Endothelial cell (in vitro differentiated cells): ENCODE results near the gene RPL10A. TPM values are rescaled to one million over a fixed set of nuclear protein-coding genes. Genes with fewer than 3 reads are reported as not detected.
"Not testable (repeated sequence)": the region's sequence is repeated elsewhere in the genome, so short reads cannot be mapped to it uniquely, and the experiment has no call there.

Experiments
- DNase-seq: peaks from one replicate; pipeline ENCODE4 v3.0.0; 2021; ENCODE audit warnings: low spot score
- H3K27ac Mint-ChIP-seq: one replicate; pipeline ENCODE4 v1.8.0; 2021; ENCODE audit warnings: mixed read lengths, inconsistent platforms; ENCODE audit not compliant: unreplicated experiment
- H3K27me3 Mint-ChIP-seq: one replicate; pipeline ENCODE4 v1.8.0; 2021; ENCODE audit warnings: mild to moderate bottlenecking, moderate library complexity, mixed read lengths, inconsistent platforms; ENCODE audit not compliant: unreplicated experiment
- H3K36me3 Mint-ChIP-seq: one replicate; pipeline ENCODE4 v1.8.0; 2021; ENCODE audit warnings: mild to moderate bottlenecking, low read depth, mixed read lengths, inconsistent platforms; ENCODE audit not compliant: unreplicated experiment
- H3K4me1 Mint-ChIP-seq: one replicate; pipeline ENCODE4 v1.8.0; 2021; ENCODE audit warnings: mild to moderate bottlenecking, mixed read lengths, inconsistent platforms; ENCODE audit not compliant: unreplicated experiment
- H3K4me3 Mint-ChIP-seq: one replicate; pipeline ENCODE4 v1.8.0; 2021; ENCODE audit warnings: mild to moderate bottlenecking, mixed read lengths, inconsistent platforms; ENCODE audit not compliant: unreplicated experiment
- H3K9me3 Mint-ChIP-seq: one replicate; pipeline ENCODE4 v1.8.0; 2021; ENCODE audit warnings: mixed read lengths, inconsistent platforms; ENCODE audit not compliant: unreplicated experiment
- total RNA-seq: library from RNA; stranded (reverse); fragmentation: NEBNext Ultra II Directional; extraction: Animal tissue kit (Norgen Biotek cat#: 25700); gene quantifications from one replicate; pipeline ENCODE4 v1.2.1, GENCODE V29; 2021; ENCODE audit not compliant: unreplicated experiment
- TF ChIP-seq, protein P1 (sequence below): fragments of 200-600 bp; sonication (generic); IDR thresholded peaks from one replicate; pipeline ENCODE4 v1.5.0; 2021; ENCODE audit warnings: antibody characterized with exemption; ENCODE audit not compliant: unreplicated experiment

The RPL10A gene
- total RNA-seq, 1 donor from 2014 or later, result 1,320 TPM

DNA sequence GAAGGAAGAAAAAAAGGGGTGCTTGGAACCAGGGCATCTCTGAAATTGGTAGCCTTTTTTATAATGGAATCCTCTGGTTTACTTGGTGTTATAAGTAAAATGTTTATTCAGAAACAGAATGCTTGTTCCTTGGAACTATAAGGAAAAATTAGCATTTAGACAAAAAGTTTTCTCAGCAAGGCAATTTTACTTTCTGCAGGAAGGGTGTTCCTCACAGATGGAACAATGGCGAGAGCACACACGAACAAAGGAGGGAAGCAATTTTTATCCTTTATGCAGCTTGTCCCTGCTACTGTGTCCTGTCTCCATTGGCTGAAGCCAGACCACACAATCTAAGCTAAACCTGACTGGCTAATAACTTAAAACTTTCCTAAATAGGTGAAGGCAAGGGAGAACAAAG is 38.7 kb upstream of the RPL10A start:
- TF ChIP-seq, protein P1, sequence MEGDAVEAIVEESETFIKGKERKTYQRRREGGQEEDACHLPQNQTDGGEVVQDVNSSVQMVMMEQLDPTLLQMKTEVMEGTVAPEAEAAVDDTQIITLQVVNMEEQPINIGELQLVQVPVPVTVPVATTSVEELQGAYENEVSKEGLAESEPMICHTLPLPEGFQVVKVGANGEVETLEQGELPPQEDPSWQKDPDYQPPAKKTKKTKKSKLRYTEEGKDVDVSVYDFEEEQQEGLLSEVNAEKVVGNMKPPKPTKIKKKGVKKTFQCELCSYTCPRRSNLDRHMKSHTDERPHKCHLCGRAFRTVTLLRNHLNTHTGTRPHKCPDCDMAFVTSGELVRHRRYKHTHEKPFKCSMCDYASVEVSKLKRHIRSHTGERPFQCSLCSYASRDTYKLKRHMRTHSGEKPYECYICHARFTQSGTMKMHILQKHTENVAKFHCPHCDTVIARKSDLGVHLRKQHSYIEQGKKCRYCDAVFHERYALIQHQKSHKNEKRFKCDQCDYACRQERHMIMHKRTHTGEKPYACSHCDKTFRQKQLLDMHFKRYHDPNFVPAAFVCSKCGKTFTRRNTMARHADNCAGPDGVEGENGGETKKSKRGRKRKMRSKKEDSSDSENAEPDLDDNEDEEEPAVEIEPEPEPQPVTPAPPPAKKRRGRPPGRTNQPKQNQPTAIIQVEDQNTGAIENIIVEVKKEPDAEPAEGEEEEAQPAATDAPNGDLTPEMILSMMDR, result no peak
- no peak for DNase-seq
- no peak overlapping the region for H3K4me3 Mint-ChIP-seq
- H3K4me1 Mint-ChIP-seq, result peaks cover 24% of the 10 kb centered on the region
- H3K27ac Mint-ChIP-seq, result no peak overlapping the region
- peaks cover 27% of the 10 kb centered on the region for H3K36me3 Mint-ChIP-seq
- peaks cover 3% of the 10 kb centered on the region for H3K9me3 Mint-ChIP-seq
- peaks cover 4% of the 10 kb centered on the region for H3K27me3 Mint-ChIP-seq

DNA sequence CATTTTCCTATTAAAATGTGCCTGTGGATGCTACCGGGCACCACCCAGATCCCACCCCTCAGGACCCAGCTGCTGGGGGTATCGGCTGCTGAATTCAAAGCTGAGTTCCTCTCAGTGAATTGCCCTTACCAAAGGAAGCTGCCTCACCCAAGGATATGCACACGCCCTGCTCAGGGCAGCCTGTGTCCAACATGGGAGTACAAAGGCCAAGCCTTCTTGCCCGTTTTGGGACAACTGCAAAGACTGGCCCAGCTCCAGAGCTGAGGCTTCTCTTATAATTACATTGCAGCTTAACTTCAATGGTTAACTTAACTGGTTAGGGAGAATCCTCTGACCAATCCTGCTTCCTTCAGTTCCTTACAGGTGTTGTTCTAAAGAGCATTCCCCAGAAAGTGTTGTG is 35.9 kb upstream of the RPL10A start:
- H3K4me3 Mint-ChIP-seq, result no peak overlapping the region
- DNase-seq, result no peak
- no peak overlapping the region for H3K27ac Mint-ChIP-seq
- TF ChIP-seq, protein P1, result no peak
- peaks cover 3% of the 10 kb centered on the region for H3K9me3 Mint-ChIP-seq
- H3K4me1 Mint-ChIP-seq, result peaks cover 5% of the 10 kb centered on the region
- H3K27me3 Mint-ChIP-seq, result peaks cover 4% of the 10 kb centered on the region
- H3K36me3 Mint-ChIP-seq, result peaks cover 13% of the 10 kb centered on the region

DNA sequence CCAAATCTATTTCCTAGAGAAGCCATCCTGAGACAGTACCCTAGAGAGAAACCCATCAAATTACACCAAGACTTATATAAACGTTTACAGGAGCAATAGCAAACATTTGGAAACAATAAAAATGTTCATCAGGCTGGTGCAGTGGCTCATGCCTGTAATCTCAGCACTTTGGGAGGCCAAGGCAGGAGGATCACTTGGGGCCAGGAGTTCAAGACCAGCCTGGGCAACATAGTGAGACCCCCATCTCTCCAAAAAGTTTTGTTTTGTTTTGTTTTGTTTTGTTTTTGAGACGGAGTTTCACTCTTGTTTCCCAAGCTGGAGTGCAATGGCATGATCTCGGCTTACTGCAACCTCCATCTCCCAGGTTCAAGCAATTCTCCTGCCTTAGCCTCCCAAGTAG is 35.5 kb upstream of the RPL10A start:
- H3K4me3 Mint-ChIP-seq, result not testable (repeated sequence)

DNA sequence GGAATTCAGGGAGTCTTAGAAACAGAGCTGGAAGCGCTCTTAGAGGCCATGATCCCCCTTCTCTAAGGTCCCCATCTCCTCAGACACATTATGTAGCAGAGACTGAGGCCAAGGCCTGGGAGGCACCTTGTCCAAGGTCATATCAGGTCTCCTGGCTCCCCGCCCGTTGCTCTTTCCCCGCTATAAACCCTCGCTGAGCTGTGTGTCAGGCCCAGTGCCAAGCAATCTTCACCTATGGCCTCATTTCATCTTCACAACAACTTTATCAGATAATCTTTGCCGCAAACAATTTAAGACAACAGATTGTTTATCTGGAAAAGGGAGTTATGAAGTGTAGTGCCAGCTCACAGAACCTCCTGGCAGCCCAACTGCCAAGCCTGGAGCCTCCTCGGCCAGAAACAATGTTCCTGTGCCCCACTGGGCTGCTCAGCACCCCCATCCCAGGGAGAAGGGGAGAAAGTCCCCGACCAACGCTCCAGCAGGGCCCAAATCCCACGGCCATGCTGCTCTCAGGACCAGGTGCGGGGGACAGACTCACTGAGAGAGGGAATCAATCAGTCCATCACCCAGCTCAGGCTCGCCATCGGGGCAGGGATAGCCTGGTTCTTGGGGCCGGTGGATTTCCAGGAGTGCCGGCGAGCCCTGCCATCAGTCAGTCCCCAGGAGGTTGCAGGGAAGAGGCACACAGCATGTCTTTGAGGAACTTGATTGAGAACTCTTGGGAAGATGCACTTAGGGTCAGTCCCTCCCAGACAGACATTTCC is 32.9 kb upstream of the RPL10A start:
- no peak overlapping the region for H3K27ac Mint-ChIP-seq
- TF ChIP-seq, protein P1, result no peak
- no peaks in the 10 kb centered on the region for H3K4me1 Mint-ChIP-seq
- no peaks in the 10 kb centered on the region for H3K36me3 Mint-ChIP-seq
- DNase-seq, result no peak
- H3K27me3 Mint-ChIP-seq, result no peaks in the 10 kb centered on the region
- H3K9me3 Mint-ChIP-seq, result no peaks in the 10 kb centered on the region
- no peak overlapping the region for H3K4me3 Mint-ChIP-seq

More for the DNA sequence above, 35.5 kb upstream of the RPL10A start:
- not testable (repeated sequence) for H3K4me1 Mint-ChIP-seq, H3K27me3 Mint-ChIP-seq, H3K27ac Mint-ChIP-seq, DNase-seq, H3K9me3 Mint-ChIP-seq
- H3K36me3 Mint-ChIP-seq, result peaks cover 13% of the 10 kb centered on the region

GRCh38 chr6:35436071-35436857 is 31.9 kb upstream of the RPL10A start:
- DNase-seq, result no peak
- H3K4me3 Mint-ChIP-seq, result no peak overlapping the region
- no peak overlapping the region for H3K27ac Mint-ChIP-seq
- H3K9me3 Mint-ChIP-seq, result no peaks in the 10 kb centered on the region
- no peaks in the 10 kb centered on the region for H3K27me3 Mint-ChIP-seq
- TF ChIP-seq, protein P1, result no peak
- H3K36me3 Mint-ChIP-seq, result no peaks in the 10 kb centered on the region
- no peaks in the 10 kb centered on the region for H3K4me1 Mint-ChIP-seq

- not testable (repeated sequence) for H3K27ac Mint-ChIP-seq, DNase-seq, H3K27me3 Mint-ChIP-seq, H3K4me3 Mint-ChIP-seq, H3K4me1 Mint-ChIP-seq, H3K36me3 Mint-ChIP-seq, H3K9me3 Mint-ChIP-seq
These were observed 29.7 kb upstream of the RPL10A start for GRCh38 chr6:35438378-35439065.
